Measurements from ENCODE around the gene PIK3R2.
"Not testable (repeated sequence)": the region's sequence is repeated elsewhere in the genome, so short reads cannot be mapped to it uniquely, and the experiment has no call there.

The PIK3R2 gene

DNA sequence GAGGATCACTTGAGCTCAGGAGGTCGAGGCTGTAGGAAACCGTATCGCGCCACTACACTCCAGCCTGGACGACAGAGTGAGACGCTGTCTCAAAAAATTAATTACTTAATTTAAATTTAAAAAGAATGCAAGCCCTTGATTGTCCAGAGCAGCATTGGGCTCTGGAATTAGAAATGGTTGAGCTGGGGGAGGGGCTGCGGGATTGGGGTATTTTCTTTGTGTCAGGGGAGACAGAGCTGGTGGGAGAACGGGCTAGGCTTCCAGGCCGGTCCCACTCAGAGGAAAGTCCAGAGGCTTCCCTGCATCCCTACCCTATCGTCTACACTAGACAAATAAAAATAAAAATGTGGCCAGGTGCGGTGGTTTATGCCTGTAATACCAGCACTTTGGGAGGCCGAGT, 53.1 kb downstream of the PIK3R2 start:
- TF ChIP-seq, protein P1, sequence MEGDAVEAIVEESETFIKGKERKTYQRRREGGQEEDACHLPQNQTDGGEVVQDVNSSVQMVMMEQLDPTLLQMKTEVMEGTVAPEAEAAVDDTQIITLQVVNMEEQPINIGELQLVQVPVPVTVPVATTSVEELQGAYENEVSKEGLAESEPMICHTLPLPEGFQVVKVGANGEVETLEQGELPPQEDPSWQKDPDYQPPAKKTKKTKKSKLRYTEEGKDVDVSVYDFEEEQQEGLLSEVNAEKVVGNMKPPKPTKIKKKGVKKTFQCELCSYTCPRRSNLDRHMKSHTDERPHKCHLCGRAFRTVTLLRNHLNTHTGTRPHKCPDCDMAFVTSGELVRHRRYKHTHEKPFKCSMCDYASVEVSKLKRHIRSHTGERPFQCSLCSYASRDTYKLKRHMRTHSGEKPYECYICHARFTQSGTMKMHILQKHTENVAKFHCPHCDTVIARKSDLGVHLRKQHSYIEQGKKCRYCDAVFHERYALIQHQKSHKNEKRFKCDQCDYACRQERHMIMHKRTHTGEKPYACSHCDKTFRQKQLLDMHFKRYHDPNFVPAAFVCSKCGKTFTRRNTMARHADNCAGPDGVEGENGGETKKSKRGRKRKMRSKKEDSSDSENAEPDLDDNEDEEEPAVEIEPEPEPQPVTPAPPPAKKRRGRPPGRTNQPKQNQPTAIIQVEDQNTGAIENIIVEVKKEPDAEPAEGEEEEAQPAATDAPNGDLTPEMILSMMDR (IDR thresholded peaks at IDR 0.05): no peak
- Histone ChIP-seq H2AFZ (no peak overlapping the region), H3K9me3 (ENCODE audit: control insufficient read depth, low read length) (no peaks in the 10 kb centered on the region), H3K4me2 (ENCODE audit: low read length) (peak overlapping the region; percentile 95), H3K9ac (no peak overlapping the region), H3K27me3 (ENCODE audit: control insufficient read depth, insufficient read depth, low read length) (no peaks in the 10 kb centered on the region), H3K79me2 (peaks cover 8% of the 10 kb centered on the region), H3K36me3 (ENCODE audit: control insufficient read depth, insufficient read depth, low read length) (no peaks in the 10 kb centered on the region), H3K4me3 (ENCODE audit: low read depth, low read length) (no peak overlapping the region), H3K4me1 (peaks cover 2% of the 10 kb centered on the region), H3K27ac (no peak overlapping the region)

DNA sequence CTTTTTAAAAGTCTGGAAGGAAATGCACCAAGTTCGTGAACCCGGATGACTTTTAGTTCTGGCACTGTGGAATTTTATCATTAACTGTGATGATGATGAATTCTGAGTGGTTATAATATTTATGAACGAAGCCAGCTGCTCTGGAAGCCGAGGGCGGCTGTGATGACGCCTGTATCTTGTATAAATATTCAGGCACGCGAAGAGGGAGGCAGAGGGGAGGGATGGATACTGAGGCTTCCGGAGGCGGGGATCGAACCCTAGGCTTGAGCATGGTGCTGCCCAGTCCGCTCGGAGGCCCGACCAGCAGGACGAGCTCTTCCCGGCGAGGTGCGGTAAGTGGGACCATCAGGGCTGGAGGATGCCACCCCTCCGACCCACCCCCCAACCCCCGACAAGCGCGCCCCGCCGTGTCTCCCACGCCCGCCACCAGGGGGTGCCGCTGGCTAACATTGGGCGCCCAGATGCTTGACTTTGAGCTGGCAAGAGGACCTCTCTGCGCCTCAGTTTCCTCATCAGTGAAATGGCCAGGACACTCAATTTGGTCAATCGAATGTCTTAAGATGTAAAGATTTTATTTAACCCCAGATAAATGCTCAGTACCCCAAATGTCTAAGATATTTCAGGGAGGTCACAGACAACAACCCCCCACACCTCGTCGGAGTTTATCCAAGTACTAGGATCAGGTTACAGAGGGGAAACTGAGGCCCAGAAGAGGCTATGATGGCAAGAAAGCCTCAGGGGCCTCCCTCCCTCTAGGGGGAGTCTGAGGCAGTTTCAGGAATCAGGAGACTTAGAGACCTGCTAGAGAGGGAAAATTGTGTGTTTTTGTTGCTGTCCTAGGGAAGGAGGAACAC, 55.4 kb downstream of the PIK3R2 start:
- H3K27ac ChIP-seq: no peak overlapping the region
- peak overlapping the region; percentile 9 for H2AFZ ChIP-seq
- no peaks in the 10 kb centered on the region for H3K36me3 ChIP-seq (ENCODE audit: control insufficient read depth, insufficient read depth, low read length)
- H3K9ac ChIP-seq: no peak overlapping the region
- no peak overlapping the region for H3K4me3 ChIP-seq (ENCODE audit: low read depth, low read length)
- no peaks in the 10 kb centered on the region for H3K9me3 ChIP-seq (ENCODE audit: control insufficient read depth, low read length)
- H3K27me3 ChIP-seq (ENCODE audit: control insufficient read depth, insufficient read depth, low read length): no peaks in the 10 kb centered on the region
- no peaks in the 10 kb centered on the region for H3K4me1 ChIP-seq
- TF ChIP-seq, protein P1 (IDR thresholded peaks at IDR 0.05): peak; percentile 54
- no peak overlapping the region for H3K4me2 ChIP-seq (ENCODE audit: low read length)
- H3K79me2 ChIP-seq: peaks cover 4% of the 10 kb centered on the region

DNA sequence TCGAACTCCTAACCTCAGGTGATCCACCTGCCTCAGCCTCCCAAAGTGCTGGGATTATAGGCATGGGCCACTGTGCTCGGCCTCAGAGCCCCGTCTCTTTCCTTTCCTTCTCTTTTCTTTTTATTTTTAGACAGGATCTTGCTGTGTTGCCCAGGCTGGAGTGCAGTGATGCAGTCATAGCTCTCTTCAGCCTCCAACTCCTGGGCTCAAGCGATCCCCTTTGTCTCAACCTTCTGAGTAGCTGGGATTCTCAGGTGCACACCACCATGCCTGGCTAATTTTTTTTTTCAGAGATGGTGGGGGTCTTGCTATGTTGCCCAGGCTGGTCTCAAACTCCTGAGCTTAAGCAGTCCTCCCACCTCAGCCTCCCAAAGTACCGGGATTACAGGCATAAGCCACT, 56.9 kb downstream of the PIK3R2 start:
- not testable (repeated sequence) for H3K9ac ChIP-seq; H3K27me3 ChIP-seq (ENCODE audit: control insufficient read depth, insufficient read depth, low read length); H3K9me3 ChIP-seq (ENCODE audit: control insufficient read depth, low read length); H3K27ac ChIP-seq; H3K36me3 ChIP-seq (ENCODE audit: control insufficient read depth, insufficient read depth, low read length); H3K79me2 ChIP-seq; H3K4me2 ChIP-seq (ENCODE audit: low read length); H3K4me1 ChIP-seq; H2AFZ ChIP-seq; H3K4me3 ChIP-seq (ENCODE audit: low read depth, low read length)

- Histone ChIP-seq H3K27me3 (ENCODE audit: control insufficient read depth, insufficient read depth, low read length) (no peaks in the 10 kb centered on the region), H3K27ac (no peak overlapping the region)
Measured at GRCh38 chr19:18211683-18212082, 58.7 kb downstream of the PIK3R2 start.

GRCh38 chr19:18214779-18215433, 61.9 kb downstream of the PIK3R2 start:
- Histone ChIP-seq H3K36me3 (ENCODE audit: control insufficient read depth, insufficient read depth, low read length) (no peaks in the 10 kb centered on the region), H3K4me3 (ENCODE audit: low read depth, low read length) (no peak overlapping the region), H3K9me3 (ENCODE audit: control insufficient read depth, low read length) (no peaks in the 10 kb centered on the region), H3K4me2 (ENCODE audit: low read length) (no peak overlapping the region), H3K4me1 (no peaks in the 10 kb centered on the region), H3K27ac (no peak overlapping the region), H3K9ac (no peak overlapping the region), H3K27me3 (ENCODE audit: control insufficient read depth, insufficient read depth, low read length) (no peaks in the 10 kb centered on the region), H3K79me2 (no peaks in the 10 kb centered on the region), H2AFZ (no peak overlapping the region)
- TF ChIP-seq, protein P1 (IDR thresholded peaks at IDR 0.05): no peak

More at GRCh38 chr19:18211683-18212082, 58.7 kb downstream of the PIK3R2 start:
- Histone ChIP-seq H2AFZ (no peak overlapping the region), H3K9ac (no peak overlapping the region), H3K79me2 (no peaks in the 10 kb centered on the region), H3K36me3 (ENCODE audit: control insufficient read depth, insufficient read depth, low read length) (no peaks in the 10 kb centered on the region), H3K4me1 (no peaks in the 10 kb centered on the region), H3K4me3 (ENCODE audit: low read depth, low read length) (no peak overlapping the region), H3K9me3 (ENCODE audit: control insufficient read depth, low read length) (no peaks in the 10 kb centered on the region), H3K4me2 (ENCODE audit: low read length) (no peak overlapping the region)
- TF ChIP-seq, protein P1 (IDR thresholded peaks at IDR 0.05): no peak

Data from parathyroid adenoma (tissue), 2 donors.